Fibroblast of skin of abdomen (primary cell): ENCODE results near the gene COL18A1.

Source experiments
- DNase-seq: peaks from one replicate; pipeline ENCODE4 v3.0.0-alpha.2; 2013

COL18A1 gene

GRCh38 chr21:45470087-45470515, 65.1 kb downstream of the COL18A1 start:
- no peak for DNase-seq

- DNase-seq = peak; percentile 86
Observed at GRCh38 chr21:45470773-45471524, 66.0 kb downstream of the COL18A1 start.

GRCh38 chr21:45471525-45472221, 66.7 kb downstream of the COL18A1 start:
- peak; percentile 51 for DNase-seq

- DNase-seq = no peak
Observed at GRCh38 chr21:45472445-45473365, 67.7 kb downstream of the COL18A1 start.

- DNase-seq = no peak
Observed at GRCh38 chr21:45473496-45474322, 68.7 kb downstream of the COL18A1 start.

DNA sequence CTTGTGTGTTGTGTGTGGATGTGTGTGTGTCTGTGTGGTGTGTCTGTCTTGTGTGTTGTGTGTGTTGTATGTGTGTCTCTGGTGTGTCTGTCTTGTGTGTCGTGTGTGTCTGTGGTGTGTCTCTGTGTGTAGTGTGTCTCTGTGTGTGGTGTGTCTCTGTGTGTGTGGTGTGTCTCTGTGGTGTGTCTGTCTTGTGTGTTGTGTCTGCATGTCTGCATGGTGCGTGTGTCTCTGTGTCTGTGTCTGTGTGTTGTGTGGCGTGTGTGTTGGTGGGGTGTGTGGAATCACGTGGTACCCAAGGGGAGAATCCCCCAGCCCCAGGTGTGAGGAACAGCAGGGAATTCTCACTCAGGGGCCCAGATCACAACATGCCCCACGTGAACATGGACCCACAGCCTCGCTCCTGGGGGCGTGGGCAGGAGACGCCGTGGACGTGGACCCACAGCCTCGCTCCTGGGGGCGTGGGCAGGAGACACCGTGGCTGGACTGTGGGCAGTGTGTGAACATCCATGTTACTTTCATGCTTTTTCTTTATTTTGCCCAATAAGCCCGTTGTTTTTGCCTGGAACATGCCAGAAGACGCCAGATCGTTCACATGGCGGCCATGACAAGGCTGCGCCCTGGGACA, 69.5 kb downstream of the COL18A1 start:
- DNase-seq = no peak

GRCh38 chr21:45475004-45475685, 70.2 kb downstream of the COL18A1 start:
- DNase-seq = no peak

GRCh38 chr21:45475797-45476570, 71.0 kb downstream of the COL18A1 start:
- DNase-seq = no peak

DNA sequence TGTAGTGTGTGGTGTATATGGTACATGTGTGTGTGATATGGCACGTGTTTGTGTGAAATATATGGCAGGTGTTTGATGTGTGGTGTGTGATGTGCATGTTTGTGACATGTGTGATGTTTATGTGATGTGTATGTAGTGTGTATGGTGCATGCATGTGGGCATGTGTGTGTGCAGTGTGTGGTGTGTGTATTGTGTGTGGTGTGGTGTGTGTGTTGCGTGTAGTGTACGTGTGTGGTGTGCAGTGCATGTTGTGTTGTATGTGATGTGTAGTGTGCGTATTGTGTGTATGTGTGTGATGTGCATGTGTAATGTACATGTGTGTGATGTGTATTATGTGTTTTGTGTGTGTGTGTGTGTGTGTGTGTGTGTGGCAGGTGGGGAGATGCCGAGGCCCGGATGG, 71.6 kb downstream of the COL18A1 start:
- DNase-seq = no peak

GRCh38 chr21:45477176-45478114, 72.5 kb downstream of the COL18A1 start:
- no peak for DNase-seq

DNA sequence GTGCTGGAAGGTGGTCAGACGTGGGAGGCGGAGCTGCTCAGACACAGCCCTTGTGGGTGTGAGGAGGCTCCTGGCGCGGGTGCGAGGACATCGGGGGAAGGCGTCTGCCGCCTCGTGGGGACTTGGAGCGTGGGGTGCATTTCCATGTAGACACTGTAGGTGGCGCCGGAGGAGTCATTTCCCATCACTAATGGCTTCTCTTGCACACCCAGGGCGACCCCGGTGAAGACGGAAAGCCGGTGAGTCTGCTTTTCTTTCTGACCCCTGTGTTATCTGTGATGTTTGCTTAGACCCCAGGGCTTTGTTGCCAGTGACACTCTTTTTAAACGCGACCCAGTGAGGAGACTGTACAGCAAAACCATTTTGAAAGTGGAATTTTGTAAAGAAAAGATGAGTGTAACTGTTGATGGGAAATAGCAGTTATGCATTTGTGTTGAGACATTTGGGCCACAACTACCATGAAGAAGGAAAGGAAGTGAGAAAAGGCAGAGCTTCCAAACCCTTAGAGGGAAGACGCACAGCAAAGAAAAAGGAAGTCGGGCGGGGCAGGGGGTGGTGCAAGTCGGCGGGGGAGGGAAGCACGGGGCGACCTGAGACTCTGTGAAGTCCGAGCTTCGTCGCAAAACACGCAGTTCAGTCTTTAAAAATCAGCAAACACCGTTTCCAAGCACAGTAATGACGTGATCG, 73.3 kb downstream of the COL18A1 start:
- DNase-seq = peak; percentile 69

GRCh38 chr21:45478816-45479669, 74.1 kb downstream of the COL18A1 start:
- no peak for DNase-seq

- no peak for DNase-seq
Observed at GRCh38 chr21:45479691-45480675, 75.0 kb downstream of the COL18A1 start.

DNA sequence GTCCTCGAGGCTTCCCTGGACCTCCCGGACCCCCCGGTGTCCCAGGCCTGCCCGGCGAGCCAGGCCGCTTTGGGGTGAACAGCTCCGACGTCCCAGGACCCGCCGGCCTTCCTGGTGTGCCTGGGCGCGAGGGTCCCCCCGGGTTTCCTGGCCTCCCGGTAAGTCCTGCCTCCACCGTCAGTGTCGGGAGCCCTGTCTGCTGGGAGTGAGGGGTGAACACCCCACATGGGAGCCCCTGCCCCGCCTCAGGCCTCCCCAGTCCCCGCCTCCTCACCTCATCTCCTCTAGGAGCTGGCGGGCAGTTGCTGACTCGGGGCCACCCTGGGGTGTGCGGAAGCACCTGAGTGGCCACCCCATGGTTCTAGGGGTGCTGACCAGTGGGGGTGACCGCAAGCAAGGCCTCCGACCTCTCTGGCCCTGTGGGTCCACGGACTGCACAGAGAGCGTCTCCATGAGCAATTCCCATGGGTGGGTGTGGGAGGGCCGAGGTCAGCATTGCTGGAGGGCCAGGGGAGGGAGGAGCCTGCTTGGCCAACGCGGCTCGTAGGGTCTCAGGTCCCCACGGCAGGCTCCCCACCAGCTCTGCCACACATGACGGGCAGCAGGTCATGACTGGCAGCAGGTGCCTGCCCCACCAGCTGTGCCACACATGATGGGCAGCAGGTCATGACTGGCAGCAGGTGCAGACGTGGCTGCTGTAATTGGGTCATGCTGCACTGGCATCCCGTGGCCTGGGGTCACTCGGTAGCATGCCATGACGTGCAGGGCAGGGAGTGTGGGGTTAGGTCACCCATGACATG, 75.9 kb downstream of the COL18A1 start:
- DNase-seq = no peak

GRCh38 chr21:45481566-45481965, 76.6 kb downstream of the COL18A1 start:
- no peak for DNase-seq
